Cardiac muscle cell (in vitro differentiated cells and primary cell): Measurements from ENCODE around the gene CFAP65. TPM values are rescaled to one million over a fixed set of nuclear protein-coding genes. Genes with fewer than 3 reads are reported as not detected.
A peak's percentile ranks its signal among the peaks of the same experiment; 100 is the strongest.

ENCODE experiments used
- DNase-seq, 2 donors: peaks; one replicate each; pipeline versions ENCODE4 v3.0.0 to v3.0.0-alpha.2; 2010 to 2017; ENCODE audit warnings: low read depth in 1 of 2, low spot score in 1 of 2
- H3K27ac ChIP-seq: fragments of 200-600 bp; sonication (generic); 2 replicates; pipeline ENCODE4 v1.5.1; 2016
- H3K27me3 ChIP-seq: fragments of 200-600 bp; sonication (generic); 2 replicates; pipeline ENCODE4 v1.6.0; 2016; ENCODE audit warnings: control low read depth
- H3K36me3 ChIP-seq: fragments of 200-600 bp; sonication (generic); 2 replicates; pipeline ENCODE4 v1.5.1; 2016; ENCODE audit warnings: control low read depth
- H3K4me1 ChIP-seq: fragments of 200-600 bp; sonication (generic); 2 replicates; pipeline ENCODE4 v1.8.1; 2017; ENCODE audit warnings: low read depth, mild to moderate bottlenecking, mixed run types
- H3K4me3 ChIP-seq: fragments of 200-600 bp; sonication (generic); 2 replicates; pipeline ENCODE4 v1.5.1; 2016; ENCODE audit warnings: mild to moderate bottlenecking
- H3K9me3 ChIP-seq: fragments of 200-600 bp; sonication (generic); 2 replicates; pipeline ENCODE4 v1.5.1; 2017; ENCODE audit warnings: low read depth, mild to moderate bottlenecking, control low read depth
- polyA plus RNA-seq: library from polyadenylated mRNA; unstranded; fragments of >200 nt; fragmentation: Nextera tagmentation; extraction: Ambion mirVana; gene quantifications from 2 replicates; pipeline ENCODE4 v1.2.1, GENCODE V29; 2016
- total RNA-seq: library from RNA; depleted of rRNA; stranded (reverse); fragments of >200 nt; gene quantifications from 2 replicates; pipeline ENCODE4 v1.2.3, GENCODE V29; 2016
- TF ChIP-seq, protein P1 (sequence below): IDR thresholded peaks from 2 replicates; pipeline ENCODE4 v1.5.1; 2012; ENCODE audit warnings: low read depth, mild to moderate bottlenecking, low read length

CFAP65 gene
- total and polyA plus RNA-seq, 2 experiments from 2014 or later: 0.45 to 2.2 TPM

- peaks cover 94% of the 10 kb centered on the region for H3K27me3 ChIP-seq
- no peaks in the 10 kb centered on the region for H3K9me3 ChIP-seq
- TF ChIP-seq, protein P1, sequence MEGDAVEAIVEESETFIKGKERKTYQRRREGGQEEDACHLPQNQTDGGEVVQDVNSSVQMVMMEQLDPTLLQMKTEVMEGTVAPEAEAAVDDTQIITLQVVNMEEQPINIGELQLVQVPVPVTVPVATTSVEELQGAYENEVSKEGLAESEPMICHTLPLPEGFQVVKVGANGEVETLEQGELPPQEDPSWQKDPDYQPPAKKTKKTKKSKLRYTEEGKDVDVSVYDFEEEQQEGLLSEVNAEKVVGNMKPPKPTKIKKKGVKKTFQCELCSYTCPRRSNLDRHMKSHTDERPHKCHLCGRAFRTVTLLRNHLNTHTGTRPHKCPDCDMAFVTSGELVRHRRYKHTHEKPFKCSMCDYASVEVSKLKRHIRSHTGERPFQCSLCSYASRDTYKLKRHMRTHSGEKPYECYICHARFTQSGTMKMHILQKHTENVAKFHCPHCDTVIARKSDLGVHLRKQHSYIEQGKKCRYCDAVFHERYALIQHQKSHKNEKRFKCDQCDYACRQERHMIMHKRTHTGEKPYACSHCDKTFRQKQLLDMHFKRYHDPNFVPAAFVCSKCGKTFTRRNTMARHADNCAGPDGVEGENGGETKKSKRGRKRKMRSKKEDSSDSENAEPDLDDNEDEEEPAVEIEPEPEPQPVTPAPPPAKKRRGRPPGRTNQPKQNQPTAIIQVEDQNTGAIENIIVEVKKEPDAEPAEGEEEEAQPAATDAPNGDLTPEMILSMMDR: peak; percentile 42
- no peaks in the 10 kb centered on the region for H3K36me3 ChIP-seq
- H3K4me1 ChIP-seq: peaks cover 15% of the 10 kb centered on the region
- H3K4me3 ChIP-seq: peak overlapping the region; percentile 6
- peak; percentile 43 to 71 for DNase-seq
- H3K27ac ChIP-seq: no peak overlapping the region
Observed at GRCh38 chr2:219002395-219003266, 38.7 kb downstream of the CFAP65 start.

- H3K27me3 ChIP-seq: peaks cover 91% of the 10 kb centered on the region
- TF ChIP-seq, protein P1: no peak
- no peaks in the 10 kb centered on the region for H3K9me3 ChIP-seq
- DNase-seq: no peak
- no peak overlapping the region for H3K27ac ChIP-seq
- H3K4me1 ChIP-seq: peaks cover 15% of the 10 kb centered on the region
- no peaks in the 10 kb centered on the region for H3K36me3 ChIP-seq
- H3K4me3 ChIP-seq: peak overlapping the region; percentile 3
Observed at GRCh38 chr2:219001577-219002394, 39.5 kb downstream of the CFAP65 start.

- no peak overlapping the region for H3K27ac ChIP-seq
- TF ChIP-seq, protein P1: no peak
- H3K4me1 ChIP-seq: peaks cover 15% of the 10 kb centered on the region
- H3K27me3 ChIP-seq: peaks cover 91% of the 10 kb centered on the region
- H3K36me3 ChIP-seq: no peaks in the 10 kb centered on the region
- peak overlapping the region; percentile 3 for H3K4me3 ChIP-seq
- no peaks in the 10 kb centered on the region for H3K9me3 ChIP-seq
- DNase-seq: no peak
Observed at GRCh38 chr2:219001100-219001576, 40.2 kb downstream of the CFAP65 start.

DNA sequence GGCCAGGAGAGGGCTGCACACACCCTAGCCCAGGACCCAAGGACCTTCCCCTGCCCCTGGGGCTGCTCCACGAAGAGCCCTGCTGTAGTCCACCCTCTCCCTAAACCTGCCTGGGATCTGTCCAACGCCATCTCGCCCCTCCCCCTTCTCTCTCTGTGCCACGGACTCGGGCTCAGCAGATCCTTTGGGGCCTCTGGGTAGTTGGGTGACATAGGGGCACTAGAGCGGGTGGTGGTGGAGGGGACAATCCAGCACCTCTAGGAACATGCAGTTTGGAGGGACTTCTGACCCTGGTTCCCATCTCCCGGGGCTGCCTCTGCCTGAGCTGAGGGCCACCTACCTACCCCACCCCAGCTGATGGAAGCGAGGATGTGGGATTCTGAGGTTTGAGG lies 40.8 kb downstream of the CFAP65 start:
- no peak overlapping the region for H3K27ac ChIP-seq
- H3K27me3 ChIP-seq: peaks cover 89% of the 10 kb centered on the region
- no peaks in the 10 kb centered on the region for H3K36me3 ChIP-seq
- H3K4me1 ChIP-seq: peaks cover 15% of the 10 kb centered on the region
- TF ChIP-seq, protein P1: no peak
- no peak overlapping the region for H3K4me3 ChIP-seq
- H3K9me3 ChIP-seq: no peaks in the 10 kb centered on the region
- DNase-seq: peak in 1 of 2 donors; percentile 31

- Histone ChIP-seq H3K4me1 (peaks cover 15% of the 10 kb centered on the region), H3K36me3 (no peaks in the 10 kb centered on the region), H3K27me3 (peaks cover 89% of the 10 kb centered on the region), H3K4me3 (no peak overlapping the region), H3K27ac (no peak overlapping the region), H3K9me3 (no peaks in the 10 kb centered on the region)
- DNase-seq: peak in 1 of 2 donors; percentile 57
- TF ChIP-seq, protein P1: no peak
Observed at GRCh38 chr2:218999881-219000568, 41.3 kb downstream of the CFAP65 start.
